Measurements from ENCODE around the gene PDHA1. TPM values are rescaled to one million over a fixed set of nuclear protein-coding genes. Genes with fewer than 3 reads are reported as not detected.

The PDHA1 gene
- total and polyA plus RNA-seq, 2 experiments from 2014 or later = 77.3 to 257 TPM

GRCh38 chrX:19375546-19375945 lies 31.8 kb downstream of the PDHA1 start:
- Mint-ChIP-seq H3K36me3 (ENCODE audit: low read depth) (no peaks in the 10 kb centered on the region), H3K4me1 (0 out of 3 replicates have a peak, but pooled peaks cover 2% of the 10 kb centered on the region), H3K27ac (no peak overlapping the region), H3K4me3 (no peak overlapping the region), H3K27me3 (ENCODE audit: insufficient read depth, low read depth, poor library complexity) (peaks cover 5% of the 10 kb centered on the region), H3K9me3 (no peaks in the 10 kb centered on the region)
- Histone ChIP-seq H3K4me1 (ENCODE audit: insufficient read depth) (no peaks in the 10 kb centered on the region), H3K27ac (ENCODE audit: low read depth) (no peak overlapping the region), H4K20me1 (replicated peaks; ENCODE audit: insufficient read depth) (no peaks in the 10 kb centered on the region), H3K36me3 (ENCODE audit: insufficient read depth) (no peaks in the 10 kb centered on the region), H3K79me2 (replicated peaks; ENCODE audit: insufficient read depth) (no peaks in the 10 kb centered on the region), H3K4me3 (no peak overlapping the region), H2AFZ (no peak overlapping the region), H3K27me3 (ENCODE audit: insufficient read depth) (0 out of 2 replicates have a peak, but pooled peaks cover 3% of the 10 kb centered on the region), H3F3A (replicated peaks; ENCODE audit: low read depth) (no peaks in the 10 kb centered on the region), H3K9me2 (ENCODE audit: insufficient read depth) (no peaks in the 10 kb centered on the region), H3K4me2 (no peak overlapping the region)
- DNase-seq (ENCODE audit: low spot score) = no peak
- TF ChIP-seq POLR2AphosphoS5 (IDR thresholded peaks at IDR 0.05; ENCODE audit: low read depth) (no peak), ZNF331 (CRISPR knock-in tag; IDR thresholded peaks at IDR 0.05; ENCODE audit: low read depth) (no peak), NANOG (IDR thresholded peaks at IDR 0.05; ENCODE audit: borderline replicate concordance) (no peak)
- ATAC-seq = no peak

- Histone ChIP-seq H3K36me3 (ENCODE audit: insufficient read depth) (no peaks in the 10 kb centered on the region), H3K9me2 (ENCODE audit: insufficient read depth) (no peaks in the 10 kb centered on the region), H3K4me3 (no peak overlapping the region), H3K27ac (ENCODE audit: low read depth) (no peak overlapping the region), H4K20me1 (replicated peaks; ENCODE audit: insufficient read depth) (no peaks in the 10 kb centered on the region), H3K79me2 (replicated peaks; ENCODE audit: insufficient read depth) (no peaks in the 10 kb centered on the region), H3F3A (replicated peaks; ENCODE audit: low read depth) (no peaks in the 10 kb centered on the region), H3K4me2 (no peak overlapping the region), H2AFZ (no peak overlapping the region), H3K27me3 (ENCODE audit: insufficient read depth) (0 out of 2 replicates have a peak, but pooled peaks cover 3% of the 10 kb centered on the region), H3K4me1 (ENCODE audit: insufficient read depth) (no peaks in the 10 kb centered on the region)
- DNase-seq (ENCODE audit: low spot score) = no peak
- no peak overlapping the region for H3K4me3 Mint-ChIP-seq
- H3K27me3 Mint-ChIP-seq (ENCODE audit: insufficient read depth, low read depth, poor library complexity) = peaks cover 2% of the 10 kb centered on the region
- ATAC-seq = no peak
- H3K9me3 Mint-ChIP-seq = no peaks in the 10 kb centered on the region
- no peaks in the 10 kb centered on the region for H3K4me1 Mint-ChIP-seq
- H3K36me3 Mint-ChIP-seq (ENCODE audit: low read depth) = no peaks in the 10 kb centered on the region
- no peak overlapping the region for H3K27ac Mint-ChIP-seq
- TF ChIP-seq ETS1 (IDR thresholded peaks at IDR 0.05) = no peak
- TF ChIP-seq POLR2AphosphoS5 (IDR thresholded peaks at IDR 0.05; ENCODE audit: low read depth) = no peak
- TF ChIP-seq REST (IDR thresholded peaks at IDR 0.05; ENCODE audit: unreplicated experiment) = no peak
- no peak for TF ChIP-seq CREB1 (CRISPR knock-in tag; IDR thresholded peaks at IDR 0.05; ENCODE audit: low read depth)
- no peak for TF ChIP-seq STAT1 (IDR thresholded peaks at IDR 0.05; ENCODE audit: unreplicated experiment)
- no peak for TF ChIP-seq EZH2phosphoT487 (IDR thresholded peaks at IDR 0.05; ENCODE audit: unreplicated experiment)
- no peak for TF ChIP-seq ZNF114 (CRISPR knock-in tag; IDR thresholded peaks at IDR 0.05)
- no peak for TF ChIP-seq ZNF462 (CRISPR knock-in tag; IDR thresholded peaks at IDR 0.05)
Measured at GRCh38 chrX:19377799-19378198, 34.1 kb downstream of the PDHA1 start.

All from GM23338 (cell line).